Stimulated activated CD4-positive, alpha-beta T cell treated with anti-CD3 and anti-CD28 coated beads, Interleukin-15, amount 100 ng/mL, for 48 hours (primary cell): Measurements from ENCODE around the gene LCE5A.
A peak's percentile ranks its signal among the peaks of the same experiment; 100 is the strongest.
"Not testable (repeated sequence)": the region's sequence is repeated elsewhere in the genome, so short reads cannot be mapped to it uniquely, and the experiment has no call there.

ENCODE experiments used
- DNase-seq, 2 donors: peaks; one replicate each; pipeline ENCODE4 v3.0.0-alpha.2; 2020; ENCODE audit warnings: low read depth in 2 of 2

The LCE5A gene, protein sequence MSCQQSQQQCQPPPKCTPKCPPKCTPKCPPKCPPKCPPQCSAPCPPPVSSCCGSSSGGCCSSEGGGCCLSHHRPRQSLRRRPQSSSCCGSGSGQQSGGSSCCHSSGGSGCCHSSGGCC

DNA sequence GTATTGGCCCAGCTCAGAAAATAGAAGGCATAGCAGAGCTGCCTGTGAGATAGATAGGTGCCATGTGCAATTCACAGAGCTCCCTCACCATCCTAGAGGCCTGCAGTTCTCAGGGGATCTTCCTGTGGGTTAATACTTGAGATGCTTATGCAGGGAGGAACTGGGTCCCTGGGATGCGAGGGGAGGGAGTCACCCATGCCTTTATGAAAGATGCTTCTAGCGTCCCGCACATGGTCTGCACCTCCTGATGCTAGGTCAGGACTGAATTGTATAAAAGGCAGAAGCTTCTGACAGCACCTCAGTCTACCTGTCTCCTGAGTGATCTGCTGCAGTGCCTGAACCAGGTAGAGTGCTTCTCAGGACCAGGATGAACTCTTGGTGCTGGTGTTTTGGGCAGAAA lies at the start of gene LCE5A:
LCE5A (plus strand) TSS at position 301 of the 400 bp plus-strand sequence. CDS start 732 bp downstream, outside the sequence.
- DNase-seq: no peak

GRCh38 chr1:152461544-152461943 lies 49.1 kb upstream of the LCE5A start:
- DNase-seq: peak; percentile 21 to 47

GRCh38 chr1:152462636-152463035 lies 48.0 kb upstream of the LCE5A start:
- no peak for DNase-seq

GRCh38 chr1:152466217-152466616 lies 44.4 kb upstream of the LCE5A start:
- no peak for DNase-seq

DNA sequence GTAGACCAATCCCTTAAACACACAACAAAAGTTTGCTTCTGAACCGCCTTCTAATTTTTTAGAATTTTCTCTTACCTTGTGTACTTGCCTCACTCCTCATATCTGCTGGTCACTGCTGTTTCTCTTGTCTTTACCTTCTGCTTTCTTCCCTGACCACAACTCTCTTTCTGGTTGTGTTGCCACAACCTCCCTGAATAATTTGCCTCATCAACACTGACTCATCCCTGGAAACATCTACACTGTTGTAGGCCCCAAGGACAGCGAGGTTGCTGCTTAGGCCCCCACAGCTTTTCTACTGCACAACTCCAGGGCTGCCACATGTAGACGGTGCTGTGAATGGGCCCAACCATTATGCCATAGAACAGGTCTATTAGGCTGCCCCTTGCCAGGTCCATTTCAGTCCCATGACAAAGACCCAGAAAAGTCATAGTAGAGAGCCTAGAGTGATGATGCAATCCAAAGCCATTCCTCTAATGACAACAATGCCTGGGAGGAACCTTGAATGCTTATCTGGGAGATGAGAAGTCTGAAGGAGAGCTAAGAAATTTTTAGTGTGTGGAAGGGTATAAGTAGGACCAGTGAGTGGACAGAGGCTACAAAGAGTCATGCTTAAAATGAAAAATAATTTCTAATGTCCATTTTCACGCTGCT lies 36.6 kb upstream of the LCE5A start:
- no peak for DNase-seq

DNA sequence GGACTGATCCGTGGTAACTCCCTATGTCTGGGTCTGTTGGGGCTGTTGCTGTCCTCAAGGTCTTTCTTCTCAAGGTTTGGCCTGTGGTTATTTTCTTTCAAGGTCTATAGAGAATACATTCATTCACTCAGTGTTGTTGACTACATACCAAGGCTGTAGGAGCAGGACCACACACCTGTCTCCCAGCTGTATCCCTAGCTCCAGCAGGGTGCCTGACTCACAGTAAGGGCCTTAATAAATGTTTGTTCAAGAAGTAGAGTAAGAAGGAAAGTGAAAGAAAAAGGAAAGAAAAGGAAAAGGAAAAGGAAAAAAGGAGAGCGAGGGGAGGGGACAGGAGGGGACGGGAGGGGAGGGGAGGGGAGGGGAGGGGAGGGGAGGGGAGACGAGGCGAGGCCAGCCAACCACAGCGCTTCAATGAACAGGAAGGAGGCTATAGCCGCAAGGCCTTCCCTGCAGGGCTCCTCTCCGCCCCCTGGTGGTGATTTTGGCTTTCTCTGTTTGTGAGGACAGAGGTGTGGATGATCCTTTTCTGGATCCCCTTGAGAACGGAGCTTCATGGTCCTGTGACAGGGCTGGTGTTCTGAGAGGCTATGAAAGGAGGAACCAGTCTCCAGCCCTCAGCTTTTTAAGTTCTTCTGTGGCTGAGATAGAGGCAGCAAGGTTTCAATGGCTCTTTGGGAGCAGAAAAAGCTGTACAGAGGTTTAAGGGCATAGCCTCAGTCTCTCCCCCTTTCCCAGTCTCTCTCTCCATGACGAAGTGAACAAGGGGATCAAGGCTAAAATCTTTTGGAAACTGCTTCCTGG lies 30.6 kb upstream of the LCE5A start:
- peak; percentile 52 to 65 for DNase-seq

DNA sequence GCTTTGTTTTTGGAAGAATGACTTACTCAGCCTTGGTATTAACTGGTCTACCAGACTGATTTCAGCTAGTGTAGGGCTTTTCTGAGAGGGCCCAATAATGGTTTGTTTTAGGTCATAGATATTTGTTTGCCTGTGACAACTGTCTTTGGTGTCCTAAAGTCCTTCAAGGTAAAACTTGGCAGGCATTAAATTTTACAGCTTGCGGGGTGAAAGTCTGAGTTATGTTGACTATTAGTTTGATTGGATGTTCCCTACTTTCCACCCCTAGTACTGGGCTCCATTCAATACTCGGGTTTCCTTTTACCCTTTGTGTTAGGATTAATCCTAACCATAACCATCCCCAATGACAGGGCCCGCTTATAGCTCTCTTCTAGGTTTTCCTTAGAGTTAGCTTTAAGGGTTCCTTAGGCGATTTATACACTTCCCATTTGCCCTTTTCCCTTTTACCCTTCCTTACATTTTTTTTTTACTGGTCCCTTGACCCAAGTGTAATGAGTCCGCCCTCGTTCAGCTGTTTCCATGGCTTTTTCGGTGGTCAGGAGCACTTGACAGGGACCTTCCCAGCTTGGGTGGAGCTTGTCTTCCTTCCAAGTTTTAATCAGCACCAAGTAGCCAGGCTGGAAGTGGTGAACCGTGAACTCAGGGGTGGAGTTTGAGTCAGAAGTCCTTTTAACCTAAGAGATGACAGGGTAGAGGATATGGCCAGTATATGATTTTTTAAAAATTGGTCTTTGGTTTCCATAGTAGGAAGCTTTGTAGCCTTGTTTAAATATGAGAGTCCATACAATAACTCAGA lies 28.5 kb upstream of the LCE5A start:
- DNase-seq: no peak

DNA sequence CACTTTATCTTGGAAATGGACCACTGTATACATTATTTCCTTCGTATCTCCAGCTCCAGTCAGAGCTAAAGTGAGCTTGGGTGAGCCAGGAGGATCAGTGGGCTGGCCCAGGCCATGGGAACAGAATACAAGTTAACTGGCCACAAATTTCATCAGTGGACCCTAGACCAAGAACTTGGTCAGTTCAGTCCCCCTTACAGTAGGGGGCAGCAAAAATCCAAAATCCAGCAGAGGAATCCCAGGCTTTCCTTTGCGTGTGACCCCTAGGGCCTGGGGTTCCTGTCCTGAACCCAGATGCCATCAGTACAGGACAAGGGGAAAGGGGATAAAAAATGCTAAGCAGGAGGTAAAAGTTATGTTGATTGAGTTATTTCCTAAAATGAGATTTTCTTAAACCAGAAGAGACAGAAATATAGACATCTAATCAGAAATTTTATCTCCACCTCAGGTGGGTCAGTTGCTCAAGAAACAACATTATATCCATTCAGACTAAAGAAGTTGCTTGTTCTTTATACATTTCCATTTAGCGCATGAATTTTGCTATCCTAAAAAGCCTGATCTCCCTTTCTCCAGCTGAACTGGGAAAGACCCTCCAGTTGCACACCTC lies 24.1 kb upstream of the LCE5A start:
- no peak for DNase-seq

- no peak for DNase-seq
These were observed 22.7 kb upstream of the LCE5A start for GRCh38 chr1:152487871-152488270.

GRCh38 chr1:152491537-152491936 lies 19.1 kb upstream of the LCE5A start:
- DNase-seq: not testable (repeated sequence)

GRCh38 chr1:152495066-152495675 lies 15.4 kb upstream of the LCE5A start:
- DNase-seq: peak in 1 of 2 donors; percentile 38

DNA sequence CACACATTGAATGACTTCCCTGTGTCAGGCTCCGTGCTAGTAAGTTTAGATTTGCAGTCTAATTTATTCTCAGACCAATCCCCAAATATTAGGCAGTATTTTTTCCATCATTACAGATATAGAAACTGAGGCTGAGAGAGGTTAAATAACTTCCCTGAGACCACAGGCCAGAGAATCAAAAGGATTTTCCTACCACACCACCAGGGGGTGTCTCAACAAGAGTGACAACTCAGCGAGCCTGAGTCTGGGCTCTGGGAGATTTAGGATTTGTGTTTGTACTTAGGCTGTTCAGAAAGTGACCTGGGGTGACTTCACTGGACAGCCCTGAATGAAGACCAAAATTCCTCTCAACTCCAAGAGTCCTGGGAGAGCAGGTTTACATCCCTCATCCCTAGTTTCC lies 13.3 kb upstream of the LCE5A start:
- no peak for DNase-seq

- no peak for DNase-seq
These were observed 8.9 kb upstream of the LCE5A start for GRCh38 chr1:152501704-152502103.

DNA sequence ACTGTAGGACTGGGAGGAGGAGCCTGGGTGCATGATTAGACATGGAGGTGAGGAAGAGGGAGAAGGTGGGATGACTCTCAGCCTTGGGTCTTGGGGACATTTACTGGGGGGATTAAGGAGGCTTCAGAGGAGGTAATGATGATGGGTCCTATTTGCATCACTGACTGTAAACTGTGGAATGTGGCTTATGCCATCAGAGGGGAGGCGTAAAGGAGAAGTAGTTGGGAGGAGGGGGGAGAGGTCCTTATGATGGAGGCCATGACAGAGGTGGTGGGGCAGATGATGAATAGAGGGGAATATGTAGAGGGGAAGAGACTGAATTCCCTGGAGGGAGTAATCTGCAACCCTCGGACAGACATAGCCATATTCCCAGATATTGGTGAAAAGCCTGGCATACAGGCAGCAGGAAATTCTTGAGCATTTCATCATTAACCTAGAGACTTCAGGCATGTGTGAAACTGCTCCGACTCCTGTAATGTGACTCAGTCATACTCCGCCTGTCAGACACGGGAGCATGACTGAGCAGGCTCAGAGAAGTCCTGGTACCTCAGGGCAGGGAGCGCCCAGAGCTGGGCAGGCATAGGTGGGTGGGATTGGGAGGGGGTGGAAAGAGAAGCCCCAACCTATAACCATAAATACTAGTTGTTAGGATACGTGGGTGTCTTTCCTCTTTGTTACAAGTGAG lies 8.0 kb upstream of the LCE5A start:
- DNase-seq: no peak

GRCh38 chr1:152505083-152505482 lies 5.5 kb upstream of the LCE5A start:
- no peak for DNase-seq

- no peak for DNase-seq
These were observed 3.6 kb upstream of the LCE5A start for GRCh38 chr1:152506899-152507498.

- no peak for DNase-seq
These were observed 993 bp downstream of the LCE5A start for GRCh38 chr1:152511596-152511995.

GRCh38 chr1:152513081-152513480 lies 2.5 kb downstream of the LCE5A start:
- no peak for DNase-seq

DNA sequence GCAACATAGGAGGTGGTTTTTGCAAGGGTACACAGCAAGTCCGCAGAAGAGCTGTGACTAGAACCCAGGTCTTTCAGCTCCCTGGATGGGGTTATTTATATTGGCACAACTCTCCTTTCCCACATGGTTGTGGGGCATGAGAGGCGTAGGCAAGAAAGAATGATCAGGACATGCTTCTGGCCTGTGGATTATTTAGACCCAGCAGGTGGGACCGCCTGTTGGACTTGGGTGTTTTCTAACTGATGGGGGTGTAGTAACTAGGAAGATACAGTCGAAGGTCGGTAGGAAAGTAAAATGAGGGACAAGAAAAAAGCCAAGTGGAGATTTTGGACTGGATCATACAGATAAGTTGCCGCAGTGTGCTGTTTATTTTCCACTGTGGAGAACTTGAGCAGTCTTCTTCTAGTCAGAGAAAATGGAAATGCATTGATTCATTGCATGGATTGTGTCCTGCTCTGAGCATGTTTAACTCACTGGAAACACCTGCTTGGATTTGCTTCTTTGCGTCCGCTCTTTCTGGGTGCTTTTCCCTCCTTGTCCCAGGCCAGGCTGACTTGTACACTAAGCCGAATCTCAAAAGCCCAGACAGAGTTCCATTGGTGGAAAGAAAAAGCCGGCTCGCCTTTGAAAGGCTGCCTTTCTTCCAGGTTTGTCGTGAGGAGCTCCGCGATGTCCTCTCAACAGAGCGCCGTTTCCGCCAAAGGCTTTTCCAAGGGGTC lies 4.3 kb downstream of the LCE5A start:
- no peak for DNase-seq

DNA sequence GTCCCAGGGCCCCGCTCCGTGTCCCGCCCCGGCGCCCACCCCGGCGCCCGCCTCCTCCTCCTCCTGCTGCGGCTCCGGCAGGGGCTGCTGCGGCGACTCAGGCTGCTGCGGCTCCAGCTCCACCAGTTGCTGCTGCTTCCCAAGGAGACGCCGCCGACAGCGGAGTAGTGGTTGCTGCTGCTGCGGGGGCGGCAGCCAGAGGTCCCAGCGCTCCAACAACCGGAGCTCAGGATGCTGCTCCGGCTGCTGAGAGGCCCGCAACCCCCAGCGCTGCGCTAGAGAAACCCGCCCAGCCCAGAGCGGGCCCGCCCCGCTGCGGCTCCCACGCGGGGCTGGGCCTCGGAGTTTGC lies 4.8 kb downstream of the LCE5A start:
- DNase-seq: no peak
